ENCODE measurements around the gene RBM6.

The RBM6 gene

DNA sequence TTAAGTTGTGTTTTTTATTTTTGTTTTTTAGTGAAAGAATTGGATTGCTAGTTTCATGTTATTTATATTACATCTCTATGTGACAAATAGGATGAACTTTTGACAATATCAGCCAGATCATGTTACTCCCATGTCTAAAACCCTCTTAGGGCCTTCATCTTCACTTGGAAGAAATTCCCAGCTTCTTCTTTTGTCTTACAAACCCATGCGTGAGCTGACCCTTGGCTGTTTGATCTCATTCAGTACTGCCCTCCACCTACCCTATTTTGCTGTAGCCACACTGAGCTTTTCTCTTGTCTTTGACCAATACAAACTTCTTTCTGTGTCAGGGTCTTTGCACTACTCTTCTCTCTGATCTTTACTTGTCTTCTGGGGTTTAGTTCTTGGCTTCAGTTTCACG lies 37.0 kb downstream of the RBM6 start:
- Histone ChIP-seq H3K9me3 (replicated peaks; ENCODE audit: insufficient read depth, low read length) (no peaks in the 10 kb centered on the region), H3K4me1 (ENCODE audit: low read length) (no peaks in the 10 kb centered on the region), H3K27me3 (replicated peaks; ENCODE audit: insufficient read depth, low read length) (no peaks in the 10 kb centered on the region), H3F3A (ENCODE audit: insufficient read depth, low read length) (no peaks in the 10 kb centered on the region), H3K9me2 (replicated peaks; ENCODE audit: insufficient read depth, low read length) (no peaks in the 10 kb centered on the region), H3K4me2 (ENCODE audit: low read depth, low read length) (no peak overlapping the region), H3K79me2 (ENCODE audit: low read length) (peaks cover 31% of the 10 kb centered on the region), H3K27ac (ENCODE audit: low read length) (no peak overlapping the region), H4K20me1 (ENCODE audit: insufficient read depth, low read length) (no peaks in the 10 kb centered on the region; the same call in 1 of the 2 replicates), H3K36me3 (replicated peaks; ENCODE audit: insufficient read depth, low read length) (no peaks in the 10 kb centered on the region; the same call in 1 of the 2 replicates), H3K9ac (ENCODE audit: low read length) (no peak overlapping the region), H3K4me3 (ENCODE audit: low read length) (no peak overlapping the region), H2AFZ (ENCODE audit: low read length) (no peak overlapping the region)
- TF ChIP-seq, protein P1, sequence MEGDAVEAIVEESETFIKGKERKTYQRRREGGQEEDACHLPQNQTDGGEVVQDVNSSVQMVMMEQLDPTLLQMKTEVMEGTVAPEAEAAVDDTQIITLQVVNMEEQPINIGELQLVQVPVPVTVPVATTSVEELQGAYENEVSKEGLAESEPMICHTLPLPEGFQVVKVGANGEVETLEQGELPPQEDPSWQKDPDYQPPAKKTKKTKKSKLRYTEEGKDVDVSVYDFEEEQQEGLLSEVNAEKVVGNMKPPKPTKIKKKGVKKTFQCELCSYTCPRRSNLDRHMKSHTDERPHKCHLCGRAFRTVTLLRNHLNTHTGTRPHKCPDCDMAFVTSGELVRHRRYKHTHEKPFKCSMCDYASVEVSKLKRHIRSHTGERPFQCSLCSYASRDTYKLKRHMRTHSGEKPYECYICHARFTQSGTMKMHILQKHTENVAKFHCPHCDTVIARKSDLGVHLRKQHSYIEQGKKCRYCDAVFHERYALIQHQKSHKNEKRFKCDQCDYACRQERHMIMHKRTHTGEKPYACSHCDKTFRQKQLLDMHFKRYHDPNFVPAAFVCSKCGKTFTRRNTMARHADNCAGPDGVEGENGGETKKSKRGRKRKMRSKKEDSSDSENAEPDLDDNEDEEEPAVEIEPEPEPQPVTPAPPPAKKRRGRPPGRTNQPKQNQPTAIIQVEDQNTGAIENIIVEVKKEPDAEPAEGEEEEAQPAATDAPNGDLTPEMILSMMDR (IDR thresholded peaks at IDR 0.05; ENCODE audit: low read length), result no peak
- no peak for TF ChIP-seq EZH2 (optimal IDR thresholded peaks at IDR 0.05; ENCODE audit: low read depth, low read length)
- no peak for TF ChIP-seq EZH2phosphoT487 (IDR thresholded peaks at IDR 0.05; ENCODE audit: low read length)
- DNase-seq, result no peak

DNA sequence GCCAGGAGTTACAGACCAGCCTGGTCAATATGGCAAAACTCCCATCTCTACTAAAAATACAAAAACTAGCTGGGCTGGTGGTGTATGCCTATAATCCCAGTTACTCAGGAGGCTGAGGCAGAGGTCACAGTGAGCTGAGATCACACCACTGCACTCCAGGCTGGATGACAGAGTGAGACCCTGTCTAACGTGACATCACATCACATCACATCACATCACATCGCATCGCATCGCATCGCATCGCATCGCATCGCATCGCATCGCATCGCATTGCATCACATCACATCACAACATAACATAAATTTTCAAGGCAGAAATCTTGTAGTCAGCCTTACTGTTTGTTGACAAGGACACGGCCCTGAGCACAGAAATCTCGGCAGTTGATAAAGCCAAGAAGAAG lies 44.4 kb downstream of the RBM6 start:
- Histone ChIP-seq H3K27ac (ENCODE audit: low read length) (no peak overlapping the region), H3K4me1 (ENCODE audit: low read length) (no peaks in the 10 kb centered on the region), H2AFZ (ENCODE audit: low read length) (no peak overlapping the region), H3K4me2 (ENCODE audit: low read depth, low read length) (no peak overlapping the region), H3K79me2 (ENCODE audit: low read length) (peaks cover 12% of the 10 kb centered on the region), H3K4me3 (ENCODE audit: low read length) (no peak overlapping the region), H3K27me3 (replicated peaks; ENCODE audit: insufficient read depth, low read length) (no peaks in the 10 kb centered on the region), H3K36me3 (replicated peaks; ENCODE audit: insufficient read depth, low read length) (no peaks in the 10 kb centered on the region), H3K9ac (ENCODE audit: low read length) (no peak overlapping the region), H3F3A (ENCODE audit: insufficient read depth, low read length) (no peaks in the 10 kb centered on the region), H3K9me2 (replicated peaks; ENCODE audit: insufficient read depth, low read length) (no peaks in the 10 kb centered on the region), H3K9me3 (replicated peaks; ENCODE audit: insufficient read depth, low read length) (no peaks in the 10 kb centered on the region), H4K20me1 (ENCODE audit: insufficient read depth, low read length) (no peaks in the 10 kb centered on the region)
- no peak for DNase-seq
- TF ChIP-seq, protein P1 (IDR thresholded peaks at IDR 0.05; ENCODE audit: low read length), result no peak
- TF ChIP-seq EZH2phosphoT487 (IDR thresholded peaks at IDR 0.05; ENCODE audit: low read length) (no peak), EZH2 (optimal IDR thresholded peaks at IDR 0.05; ENCODE audit: low read depth, low read length) (no peak)

DNA sequence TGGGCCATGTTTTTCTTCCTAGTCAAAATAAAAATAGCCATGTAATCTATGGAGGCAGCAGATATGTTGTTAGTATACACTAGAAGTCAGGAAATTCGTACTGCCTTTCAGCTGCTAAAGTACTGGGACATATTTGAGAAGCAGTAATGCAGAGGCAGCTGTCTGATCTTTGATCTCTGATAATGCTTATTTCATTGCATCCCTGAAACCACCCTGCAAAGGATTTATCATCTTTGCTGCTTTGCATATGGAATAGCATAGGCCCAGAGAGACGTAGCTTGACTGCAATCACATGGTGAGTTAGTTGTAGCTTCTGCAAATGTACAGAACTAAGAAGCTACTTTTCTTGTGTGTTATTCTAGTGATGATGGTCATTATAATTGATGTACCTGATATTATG lies 52.4 kb downstream of the RBM6 start:
- H3K9ac ChIP-seq (ENCODE audit: low read length), result no peak overlapping the region
- H3K9me3 ChIP-seq (replicated peaks; ENCODE audit: insufficient read depth, low read length), result no peaks in the 10 kb centered on the region
- H3K79me2 ChIP-seq (ENCODE audit: low read length), result peaks cover 39% of the 10 kb centered on the region
- H3K9me2 ChIP-seq (replicated peaks; ENCODE audit: insufficient read depth, low read length), result no peaks in the 10 kb centered on the region
- H2AFZ ChIP-seq (ENCODE audit: low read length), result no peak overlapping the region
- DNase-seq, result no peak
- H3K4me3 ChIP-seq (ENCODE audit: low read length), result no peak overlapping the region
- H3K4me1 ChIP-seq (ENCODE audit: low read length), result no peaks in the 10 kb centered on the region
- H3K4me2 ChIP-seq (ENCODE audit: low read depth, low read length), result no peak overlapping the region
- no peak overlapping the region for H3K27ac ChIP-seq (ENCODE audit: low read length)
- no peaks in the 10 kb centered on the region for H4K20me1 ChIP-seq (ENCODE audit: insufficient read depth, low read length)
- H3K36me3 ChIP-seq (replicated peaks; ENCODE audit: insufficient read depth, low read length), result no peaks in the 10 kb centered on the region
- TF ChIP-seq EZH2 (optimal IDR thresholded peaks at IDR 0.05; ENCODE audit: low read depth, low read length) (no peak), EZH2phosphoT487 (IDR thresholded peaks at IDR 0.05; ENCODE audit: low read length) (no peak)
- TF ChIP-seq, protein P1 (IDR thresholded peaks at IDR 0.05; ENCODE audit: low read length), result no peak
- no peaks in the 10 kb centered on the region for H3F3A ChIP-seq (ENCODE audit: insufficient read depth, low read length)
- H3K27me3 ChIP-seq (replicated peaks; ENCODE audit: insufficient read depth, low read length), result no peaks in the 10 kb centered on the region
